Measurements from ENCODE around the gene TAGLN3. TPM values are rescaled to one million over a fixed set of nuclear protein-coding genes. Genes with fewer than 3 reads are reported as not detected.

TAGLN3 gene
- total and polyA plus RNA-seq, 8 donors: 0.28 to 50.7 (median 2.6) TPM

- H3K27me3 ChIP-seq: no peaks in the 10 kb centered on the region
- 71 to 83% methylated on average over 4 of the region's 4 CpGs for WGBS, 2 donors
- no peak for ATAC-seq
- H3K4me3 ChIP-seq: no peak overlapping the region
- H3K27ac ChIP-seq: no peak overlapping the region
- H3K4me1 ChIP-seq: no peaks in the 10 kb centered on the region
- no peak for TF ChIP-seq CTCF (IDR thresholded peaks at IDR 0.05)
- no peak for DNase-seq
- no peaks in the 10 kb centered on the region for H3K36me3 ChIP-seq
- intact Hi-C loops (cut with DNase I): no loop called here
- H3K9me3 ChIP-seq: no peaks in the 10 kb centered on the region
- no peak for FAIRE-seq
Measured at GRCh38 chr3:112005091-112005672, 6.5 kb downstream of the TAGLN3 start.

- H3K9me3 ChIP-seq: no peaks in the 10 kb centered on the region
- DNase-seq (no peak), FAIRE-seq (no peak), ATAC-seq (peak in 1 of 4 donors; percentile 28)
- no peaks in the 10 kb centered on the region for H3K27me3 ChIP-seq
- H3K27ac ChIP-seq: no peak overlapping the region
- no peak for TF ChIP-seq CTCF (IDR thresholded peaks at IDR 0.05)
- H3K36me3 ChIP-seq: no peaks in the 10 kb centered on the region
- no peaks in the 10 kb centered on the region for H3K4me1 ChIP-seq
- H3K4me3 ChIP-seq: no peak overlapping the region
- WGBS, 2 donors: 9 to 13% methylated on average over 1 of the region's 1 CpG
- intact Hi-C loops (cut with DNase I): no loop called here
Measured at GRCh38 chr3:112007633-112008032, 8.9 kb downstream of the TAGLN3 start.

GRCh38 chr3:112009670-112010069, 10.9 kb downstream of the TAGLN3 start:
- DNase-seq: no peak
- FAIRE-seq: no peak
- WGBS, 2 donors: 73 to 78% methylated on average over 2 of the region's 2 CpGs
- no peak overlapping the region for H3K4me3 ChIP-seq
- intact Hi-C loops (cut with DNase I): no loop called here
- no peaks in the 10 kb centered on the region for H3K9me3 ChIP-seq
- H3K36me3 ChIP-seq: no peaks in the 10 kb centered on the region
- H3K4me1 ChIP-seq: no peaks in the 10 kb centered on the region
- H3K27ac ChIP-seq: no peak overlapping the region
- H3K27me3 ChIP-seq: no peaks in the 10 kb centered on the region
- no peak for TF ChIP-seq CTCF (IDR thresholded peaks at IDR 0.05)
- no peak for ATAC-seq

GRCh38 chr3:112010636-112011035, 11.9 kb downstream of the TAGLN3 start:
- FAIRE-seq (no peak), DNase-seq (no peak)
- intact Hi-C loops (cut with DNase I): no loop called here

More at GRCh38 chr3:112010636-112011035, 11.9 kb downstream of the TAGLN3 start:
- Histone ChIP-seq H3K4me1 (no peaks in the 10 kb centered on the region), H3K36me3 (no peaks in the 10 kb centered on the region), H3K27ac (no peak overlapping the region), H3K4me3 (no peak overlapping the region), H3K27me3 (no peaks in the 10 kb centered on the region), H3K9me3 (no peaks in the 10 kb centered on the region)
- TF ChIP-seq CTCF (IDR thresholded peaks at IDR 0.05): no peak
- ATAC-seq: no peak
- 81 to 82% methylated on average over 3 of the region's 3 CpGs for WGBS, 2 donors
